ENCODE data around the gene TRUB2. TPM values are rescaled to one million over a fixed set of nuclear protein-coding genes. Genes with fewer than 3 reads are reported as not detected.

The TRUB2 gene
- total RNA-seq, 4 donors from 2014 or later, result 13.2 to 15.6 (median 15.3) TPM

DNA sequence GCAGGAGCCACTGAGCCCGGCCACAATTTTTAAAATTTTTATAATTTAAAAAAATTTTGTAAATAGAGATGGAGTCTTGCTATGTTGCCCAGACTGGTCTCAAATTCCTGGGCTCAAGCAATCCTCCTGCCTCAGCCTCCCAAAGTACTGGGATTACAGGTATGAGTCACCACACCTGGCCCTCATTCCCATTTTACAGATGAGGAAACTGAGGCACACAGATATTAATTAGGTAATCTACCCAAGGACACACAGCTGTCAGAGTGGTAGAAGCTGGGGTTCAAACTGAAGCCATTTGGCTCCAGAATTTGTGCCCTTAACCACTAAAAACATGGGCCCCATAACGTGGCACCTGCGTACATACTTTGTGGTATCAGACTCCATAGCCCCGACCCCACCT is 7.5 kb downstream of the TRUB2 start:
- Histone ChIP-seq H3K27ac (no peak overlapping the region), H3K27me3 (no peaks in the 10 kb centered on the region), H3K9me3 (no peaks in the 10 kb centered on the region), H3K4me1 (peaks cover 0 to 6% (median 0%) of the 10 kb centered on the region in 3 donors), H3K36me3 (peaks cover 14 to 99% (median 24%) of the 10 kb centered on the region in 3 donors), H3K4me3 (no peak overlapping the region)
- intact Hi-C loops (cut with DNase I), result no loop called here
- DNase-seq, result no peak
- 96 to 97% methylated on average over 3 to 4 of the region's 4 CpGs for WGBS, 2 donors
- TF ChIP-seq, protein P1, sequence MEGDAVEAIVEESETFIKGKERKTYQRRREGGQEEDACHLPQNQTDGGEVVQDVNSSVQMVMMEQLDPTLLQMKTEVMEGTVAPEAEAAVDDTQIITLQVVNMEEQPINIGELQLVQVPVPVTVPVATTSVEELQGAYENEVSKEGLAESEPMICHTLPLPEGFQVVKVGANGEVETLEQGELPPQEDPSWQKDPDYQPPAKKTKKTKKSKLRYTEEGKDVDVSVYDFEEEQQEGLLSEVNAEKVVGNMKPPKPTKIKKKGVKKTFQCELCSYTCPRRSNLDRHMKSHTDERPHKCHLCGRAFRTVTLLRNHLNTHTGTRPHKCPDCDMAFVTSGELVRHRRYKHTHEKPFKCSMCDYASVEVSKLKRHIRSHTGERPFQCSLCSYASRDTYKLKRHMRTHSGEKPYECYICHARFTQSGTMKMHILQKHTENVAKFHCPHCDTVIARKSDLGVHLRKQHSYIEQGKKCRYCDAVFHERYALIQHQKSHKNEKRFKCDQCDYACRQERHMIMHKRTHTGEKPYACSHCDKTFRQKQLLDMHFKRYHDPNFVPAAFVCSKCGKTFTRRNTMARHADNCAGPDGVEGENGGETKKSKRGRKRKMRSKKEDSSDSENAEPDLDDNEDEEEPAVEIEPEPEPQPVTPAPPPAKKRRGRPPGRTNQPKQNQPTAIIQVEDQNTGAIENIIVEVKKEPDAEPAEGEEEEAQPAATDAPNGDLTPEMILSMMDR (IDR thresholded peaks at IDR 0.05), result no peak
- no peak for TF ChIP-seq POLR2A (IDR thresholded peaks at IDR 0.05)

DNA sequence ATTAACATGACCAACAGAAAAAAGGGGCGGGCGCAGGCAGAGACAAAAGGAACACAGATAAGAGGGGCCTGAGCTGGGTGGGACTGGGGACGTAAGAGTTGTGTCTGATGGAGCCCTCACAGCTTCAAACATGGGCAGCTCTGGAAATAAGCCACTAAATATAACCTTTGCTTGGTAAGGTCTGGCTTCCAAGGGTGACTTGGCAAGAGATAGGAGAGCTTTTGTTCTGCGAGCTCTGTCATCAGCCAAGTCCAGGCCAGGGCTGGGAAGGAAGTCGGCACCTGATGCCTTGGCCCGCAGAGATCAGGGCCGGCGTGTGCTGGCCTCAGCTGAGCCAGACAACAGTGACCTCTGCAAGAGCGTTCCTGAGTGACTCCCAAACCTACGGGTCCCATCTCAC is 11.8 kb downstream of the TRUB2 start:
- Histone ChIP-seq H3K36me3 (peaks cover 21 to 78% (median 28%) of the 10 kb centered on the region in 3 donors), H3K4me1 (peaks cover 0 to 29% (median 7%) of the 10 kb centered on the region in 3 donors), H3K4me3 (no peak overlapping the region), H3K27ac (no peak overlapping the region), H3K9me3 (no peaks in the 10 kb centered on the region), H3K27me3 (no peaks in the 10 kb centered on the region)
- intact Hi-C loops (cut with DNase I), result no loop called here
- no peak for TF ChIP-seq POLR2A (IDR thresholded peaks at IDR 0.05)
- TF ChIP-seq, protein P1 (IDR thresholded peaks at IDR 0.05), result no peak
- 83 to 86% methylated on average over 4 to 9 of the region's 10 CpGs for WGBS, 2 donors
- no peak for DNase-seq

DNA sequence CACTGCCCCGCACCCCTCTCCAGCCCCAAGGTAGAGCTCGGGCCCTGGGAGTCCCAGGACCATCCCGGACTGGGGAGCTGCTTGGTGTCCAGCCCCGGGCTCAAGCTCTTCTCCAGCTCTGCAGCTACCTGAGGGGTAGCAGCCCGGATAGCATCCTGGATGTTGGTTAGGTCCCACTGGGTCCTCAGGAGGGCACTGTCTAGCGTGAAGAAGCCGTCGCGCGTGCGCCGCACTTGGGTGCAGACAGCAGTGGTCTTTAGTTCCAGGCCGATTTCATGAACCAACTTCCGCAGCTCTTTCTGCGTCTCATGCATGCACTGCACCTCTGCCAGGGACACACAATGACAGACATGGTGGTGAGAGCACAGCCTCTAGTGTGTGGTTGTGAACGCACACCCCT is 12.7 kb downstream of the TRUB2 start:
- no peak for TF ChIP-seq POLR2A (IDR thresholded peaks at IDR 0.05)
- TF ChIP-seq, protein P1 (IDR thresholded peaks at IDR 0.05), result no peak
- DNase-seq, result no peak
- H3K4me3 ChIP-seq, result no peak overlapping the region
- H3K9me3 ChIP-seq, result no peaks in the 10 kb centered on the region
- H3K36me3 ChIP-seq, result peaks cover 21 to 69% (median 22%) of the 10 kb centered on the region in 3 donors
- intact Hi-C loops (cut with DNase I), result no loop called here
- H3K27me3 ChIP-seq, result no peaks in the 10 kb centered on the region
- 91 to 100% methylated on average over 6 to 15 of the region's 16 CpGs for WGBS, 2 donors
- H3K27ac ChIP-seq, result no peak overlapping the region
- peaks cover 0 to 38% (median 14%) of the 10 kb centered on the region in 3 donors for H3K4me1 ChIP-seq

DNA sequence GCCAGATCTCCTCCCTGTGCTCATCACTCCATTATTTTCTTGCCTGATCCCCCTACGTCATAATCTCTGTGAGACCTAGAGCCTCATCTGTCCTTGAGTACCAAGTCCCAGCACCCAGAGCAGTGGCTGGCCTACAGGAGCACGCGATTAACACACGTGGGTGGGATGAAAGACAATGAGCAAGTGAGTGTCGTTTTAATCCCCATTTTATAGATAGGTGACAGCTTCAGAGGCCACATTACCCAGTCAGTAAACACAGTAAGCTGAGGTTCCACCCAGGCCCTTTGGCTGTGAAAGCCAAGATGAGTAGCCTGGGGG is 17.3 kb downstream of the TRUB2 start:
- whole genome bisulfite sequencing, 2 donors, result 26 to 55% methylated on average over 5 of the region's 5 CpGs
- DNase-seq, result no peak
- Histone ChIP-seq H3K27ac (peak overlapping the region; percentile 74 to 92 (median 84)), H3K27me3 (no peaks in the 10 kb centered on the region), H3K36me3 (peaks cover 6 to 24% (median 10%) of the 10 kb centered on the region in 3 donors), H3K4me3 (no peak overlapping the region), H3K4me1 (peaks cover 0 to 47% (median 14%) of the 10 kb centered on the region in 3 donors), H3K9me3 (no peaks in the 10 kb centered on the region)
- intact Hi-C loops (cut with DNase I), result no loop called here
- TF ChIP-seq, protein P1 (IDR thresholded peaks at IDR 0.05), result no peak
- TF ChIP-seq POLR2A (IDR thresholded peaks at IDR 0.05), result no peak

DNA sequence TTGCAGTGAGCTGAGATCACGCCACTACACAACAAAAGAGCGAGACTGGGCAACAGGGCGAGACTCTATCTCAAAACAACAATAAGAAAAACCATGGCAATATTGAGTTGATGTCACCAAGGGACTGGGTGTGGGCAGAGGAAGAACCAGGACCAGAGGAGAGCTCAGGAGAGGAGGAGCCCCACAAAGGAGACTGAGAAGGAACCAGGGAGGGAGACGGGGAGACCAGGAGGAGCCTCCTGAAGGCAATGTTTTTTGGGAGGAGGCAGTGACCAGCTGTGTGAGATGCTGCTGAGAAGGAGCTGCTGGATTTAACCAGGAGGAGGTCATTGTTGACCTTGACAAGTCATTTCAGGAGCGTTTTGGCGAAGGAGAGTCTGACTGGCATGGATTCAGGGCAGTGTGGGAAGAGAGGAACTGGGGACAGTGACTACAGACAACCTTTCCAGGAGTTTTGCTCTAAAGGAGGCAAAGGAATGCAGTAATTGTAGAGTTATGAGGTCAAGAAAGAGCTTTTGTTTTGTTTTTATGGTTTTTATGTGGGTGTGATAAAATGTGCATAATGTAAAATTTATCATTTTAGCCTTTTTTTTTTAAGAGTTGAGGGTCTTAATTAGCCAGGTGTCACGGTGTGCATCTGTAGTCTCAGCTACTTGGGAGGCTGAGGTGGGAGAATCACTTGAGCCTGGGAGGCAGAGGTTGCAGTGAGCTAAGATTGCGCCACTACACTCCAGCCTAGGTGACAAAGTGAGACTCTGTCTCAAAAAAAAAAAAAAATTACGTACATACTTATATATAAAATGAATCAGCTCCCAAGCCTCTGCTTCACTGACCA is 17.9 kb downstream of the TRUB2 start:
- intact Hi-C loops (cut with DNase I), result no loop called here
- Histone ChIP-seq H3K36me3 (peaks cover under 1 to 19% (median 4%) of the 10 kb centered on the region in 3 donors), H3K4me1 (peaks cover 0 to 49% (median 14%) of the 10 kb centered on the region in 3 donors), H3K9me3 (no peaks in the 10 kb centered on the region), H3K27me3 (no peaks in the 10 kb centered on the region), H3K4me3 (no peak overlapping the region), H3K27ac (peak overlapping the region in 3 of 4 donors; percentile 81 to 92 (median 86))
- 74 to 84% methylated on average over 9 of the region's 9 CpGs for WGBS, 2 donors
- DNase-seq, result no peak
- no peak for TF ChIP-seq POLR2A (IDR thresholded peaks at IDR 0.05)
- TF ChIP-seq, protein P1 (IDR thresholded peaks at IDR 0.05), result no peak
